Neural cell (in vitro differentiated cells): ENCODE data around the gene PRAC1. TPM values are rescaled to one million over a fixed set of nuclear protein-coding genes. Genes with fewer than 3 reads are reported as not detected.

Experiments used
- H2AFZ ChIP-seq: fragments of 200-600, 300-800 bp; sonication (generic), shearing (Covaris generic); 2 replicates; pipeline ENCODE4 v1.6.0; 2014; ENCODE audit warnings: low read depth, mild to moderate bottlenecking, antibody characterized with exemption, low read length, moderate library complexity
- H3F3A ChIP-seq: fragments of 200-600 bp; shearing (Covaris generic); 2 replicates; pipeline ENCODE4 v1.6.1; 2016; ENCODE audit warnings: mild to moderate bottlenecking, moderate library complexity, mixed read lengths, antibody characterized with exemption, low read length; ENCODE audit not compliant: insufficient read depth, poor library complexity, severe bottlenecking
- H3K27ac ChIP-seq: fragments of 200-600, 300-800 bp; sonication (generic), shearing (Covaris generic); 2 replicates; pipeline ENCODE4 v1.5.1; 2014; ENCODE audit warnings: mild to moderate bottlenecking, low read length, moderate library complexity
- H3K27me3 ChIP-seq: fragments of 300-800, 200-600 bp; sonication (generic), shearing (Covaris generic); 2 replicates; pipeline ENCODE4 v1.6.0; 2014; ENCODE audit warnings: mild to moderate bottlenecking, low read depth, low read length, moderate library complexity; ENCODE audit not compliant: insufficient read depth
- H3K36me3 ChIP-seq: fragments of 300-800, 200-600 bp; sonication (generic), shearing (Covaris generic); 2 replicates; pipeline ENCODE4 v1.5.1; 2014; ENCODE audit warnings: mild to moderate bottlenecking, antibody characterized with exemption, low read length, moderate library complexity; ENCODE audit not compliant: insufficient read depth
- H3K4me2 ChIP-seq: fragments of 300-800, 200-600 bp; sonication (generic), shearing (Covaris generic); 2 replicates; pipeline ENCODE4 v1.6.0; 2014; ENCODE audit warnings: mild to moderate bottlenecking, low read length
- H3K4me3 ChIP-seq: fragments of 300-800, 200-600 bp; sonication (generic), shearing (Covaris generic); 2 replicates; pipeline ENCODE4 v1.5.1; 2014; ENCODE audit warnings: mild to moderate bottlenecking, low read length, moderate library complexity
- H3K79me2 ChIP-seq: fragments of 200-600 bp; shearing (Covaris generic); replicated peaks from 2 replicates; pipeline ENCODE4 v1.6.0; 2014; ENCODE audit warnings: mild to moderate bottlenecking, low read length, moderate library complexity; ENCODE audit not compliant: insufficient read depth
- H3K9ac ChIP-seq: fragments of 300-800, 200-600 bp; sonication (generic), shearing (Covaris generic); 2 replicates; pipeline ENCODE4 v1.6.1; 2016; ENCODE audit warnings: mild to moderate bottlenecking, low read length, mixed read lengths
- H3K9me2 ChIP-seq: fragments of 200-600 bp; shearing (Covaris generic); 2 replicates; pipeline ENCODE4 v1.6.1; 2016; ENCODE audit warnings: mild to moderate bottlenecking, low read length, mixed read lengths; ENCODE audit not compliant: insufficient read depth
- H3K9me3 ChIP-seq: fragments of 200-600, 300-800 bp; sonication (generic), shearing (Covaris generic); 2 replicates; pipeline ENCODE4 v1.6.1; 2016; ENCODE audit warnings: mild to moderate bottlenecking, mixed run types, low read length, moderate library complexity, mixed read lengths
- H4K20me1 ChIP-seq: fragments of 200-600 bp; shearing (Covaris generic); 2 replicates; pipeline ENCODE4 v1.6.1; 2016; ENCODE audit warnings: mild to moderate bottlenecking, mixed run types; ENCODE audit not compliant: insufficient read depth
- CTCF ChIP-seq: fragments of 450-650 bp; IDR thresholded peaks from 2 replicates; pipeline ENCODE4 v1.5.1; 2014; ENCODE audit warnings: antibody characterized with exemption, mild to moderate bottlenecking, moderate library complexity; ENCODE audit not compliant: poor library complexity, severe bottlenecking
- EP300 ChIP-seq: fragments of 450-650 bp; conservative IDR thresholded peaks from 2 replicates; pipeline ENCODE4 v1.6.1; 2014; ENCODE audit warnings: antibody characterized with exemption, mild to moderate bottlenecking, moderate library complexity; ENCODE audit not compliant: poor library complexity, severe bottlenecking
- EZH2 ChIP-seq: fragments of 200-600, 300-800 bp; shearing (Covaris generic), sonication (generic); IDR thresholded peaks from 2 replicates; pipeline ENCODE4 v1.6.1; 2014; ENCODE audit warnings: antibody characterized with exemption, low read length, borderline replicate concordance, mild to moderate bottlenecking; ENCODE audit not compliant: insufficient read depth, poor library complexity, severe bottlenecking
- MXI1 ChIP-seq: fragments of 450-650 bp; conservative IDR thresholded peaks from 2 replicates; pipeline ENCODE4 v1.6.1; 2014; ENCODE audit warnings: antibody characterized with exemption, mild to moderate bottlenecking; ENCODE audit not compliant: poor library complexity, severe bottlenecking
- POLR2AphosphoS5 ChIP-seq: IDR thresholded peaks from 2 replicates; pipeline ENCODE4 v1.6.1; 2012
- RAD21 ChIP-seq: fragments of 450-650 bp; conservative IDR thresholded peaks from 2 replicates; pipeline ENCODE4 v1.6.1; 2014; ENCODE audit warnings: antibody characterized with exemption, mild to moderate bottlenecking, moderate library complexity
- REST ChIP-seq: IDR thresholded peaks from 2 replicates; pipeline ENCODE4 v1.6.1; 2012; ENCODE audit warnings: borderline replicate concordance
- SMC3 ChIP-seq: fragments of 450-650 bp; conservative IDR thresholded peaks from 2 replicates; pipeline ENCODE4 v1.6.1; 2014; ENCODE audit warnings: antibody characterized with exemption, mild to moderate bottlenecking, moderate library complexity; ENCODE audit not compliant: poor library complexity
- TAF1 ChIP-seq: IDR thresholded peaks from 2 replicates; pipeline ENCODE4 v1.6.1; 2012; ENCODE audit warnings: low read depth
- polyA plus RNA-seq: library from polyadenylated mRNA; depleted of rRNA; stranded (reverse); fragments of >200 nt; gene quantifications from 2 replicates; pipeline ENCODE4 v1.2.3, GENCODE V29; 2014

Gene PRAC1
- polyA plus RNA-seq, 1 donor from 2014 or later = not detected

DNA sequence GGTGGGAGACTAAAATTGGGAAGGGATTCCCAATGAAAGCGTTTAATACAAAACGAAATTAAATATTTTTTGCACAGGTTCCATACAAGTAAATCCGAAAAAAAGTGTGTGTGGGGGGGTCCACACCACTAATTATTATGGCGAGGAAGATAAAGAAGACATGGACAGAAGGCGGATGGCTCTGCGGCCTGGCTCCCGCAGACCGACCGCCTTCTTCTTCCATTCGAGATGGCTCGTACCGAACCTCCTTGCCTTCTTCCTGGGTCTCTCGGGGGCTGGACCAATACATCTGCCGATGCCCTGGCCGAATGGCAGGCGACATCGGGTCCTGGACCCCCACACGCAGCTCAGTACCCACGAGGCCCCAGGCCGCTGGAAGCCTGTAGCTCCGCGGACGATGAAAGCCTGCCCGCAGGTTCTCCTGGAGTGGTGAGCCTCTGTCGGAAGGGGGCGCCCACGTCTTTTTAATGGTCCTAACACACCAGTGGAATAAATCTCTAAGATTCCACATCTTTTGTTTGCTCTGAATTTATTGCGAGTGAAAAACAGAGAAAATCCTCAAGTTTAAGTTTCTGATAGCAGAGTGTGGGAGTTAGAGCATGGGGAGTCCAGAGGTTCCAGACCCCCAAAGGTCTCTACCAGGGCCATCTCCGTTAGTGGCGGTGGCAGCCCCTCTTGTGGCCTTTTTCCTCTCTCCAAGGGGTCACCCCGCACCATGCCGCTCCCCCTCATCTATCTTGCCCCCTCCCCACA, 2.1 kb upstream of the PRAC1 start:
- no peaks in the 10 kb centered on the region for H4K20me1 ChIP-seq
- H3K79me2 ChIP-seq = no peaks in the 10 kb centered on the region
- H3K4me3 ChIP-seq = no peak overlapping the region
- TF ChIP-seq SMC3 (peak; percentile 60), RAD21 (peak; percentile 61), POLR2AphosphoS5 (no peak), MXI1 (no peak), REST (no peak), CTCF (peak; percentile 60), TAF1 (no peak), EP300 (no peak), EZH2 (no peak)
- H3K27ac ChIP-seq = no peak overlapping the region
- H3K4me2 ChIP-seq = no peak overlapping the region
- H3K36me3 ChIP-seq = no peaks in the 10 kb centered on the region
- no peaks in the 10 kb centered on the region for H3F3A ChIP-seq
- H3K27me3 ChIP-seq = peaks cover 100% of the 10 kb centered on the region
- no peak overlapping the region for H3K9ac ChIP-seq
- H2AFZ ChIP-seq = no peak overlapping the region
- no peaks in the 10 kb centered on the region for H3K9me2 ChIP-seq
- peaks cover 4% of the 10 kb centered on the region for H3K9me3 ChIP-seq

- Histone ChIP-seq H3K27ac (no peak overlapping the region), H4K20me1 (no peaks in the 10 kb centered on the region), H3K4me3 (no peak overlapping the region), H3K9ac (no peak overlapping the region), H3K4me2 (no peak overlapping the region), H3K9me2 (no peaks in the 10 kb centered on the region), H3K27me3 (peaks cover 100% of the 10 kb centered on the region), H3K79me2 (no peaks in the 10 kb centered on the region), H2AFZ (no peak overlapping the region), H3K9me3 (peaks cover 6% of the 10 kb centered on the region), H3K36me3 (no peaks in the 10 kb centered on the region), H3F3A (no peaks in the 10 kb centered on the region)
- no peak for TF ChIP-seq MXI1
- TF ChIP-seq EZH2 = peak; percentile 66
- peak; percentile 17 for TF ChIP-seq POLR2AphosphoS5
Measured at GRCh38 chr17:48723423-48724250, 1.3 kb upstream of the PRAC1 start.
